Measurements from ENCODE around the gene EPG5.

The EPG5 gene

DNA sequence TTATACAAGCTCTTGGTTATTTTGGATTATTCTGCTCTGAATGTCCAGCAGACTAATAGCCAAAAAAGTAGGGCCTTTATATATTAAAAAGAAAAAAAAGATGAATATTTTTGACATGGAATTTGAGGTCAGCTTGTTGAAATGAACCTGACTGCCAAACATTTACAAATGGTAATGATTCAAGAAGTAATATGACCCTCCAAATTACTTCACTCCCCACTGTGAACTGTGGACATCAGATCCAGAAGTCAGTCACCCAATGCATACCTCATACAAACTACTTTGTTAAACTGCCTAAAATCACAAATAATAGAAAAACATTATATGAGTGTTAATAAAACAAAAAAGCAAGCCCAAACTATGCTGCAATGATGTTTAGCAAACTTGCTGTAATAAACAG is 10.0 kb downstream of the EPG5 start:
- TF ChIP-seq, protein P1, sequence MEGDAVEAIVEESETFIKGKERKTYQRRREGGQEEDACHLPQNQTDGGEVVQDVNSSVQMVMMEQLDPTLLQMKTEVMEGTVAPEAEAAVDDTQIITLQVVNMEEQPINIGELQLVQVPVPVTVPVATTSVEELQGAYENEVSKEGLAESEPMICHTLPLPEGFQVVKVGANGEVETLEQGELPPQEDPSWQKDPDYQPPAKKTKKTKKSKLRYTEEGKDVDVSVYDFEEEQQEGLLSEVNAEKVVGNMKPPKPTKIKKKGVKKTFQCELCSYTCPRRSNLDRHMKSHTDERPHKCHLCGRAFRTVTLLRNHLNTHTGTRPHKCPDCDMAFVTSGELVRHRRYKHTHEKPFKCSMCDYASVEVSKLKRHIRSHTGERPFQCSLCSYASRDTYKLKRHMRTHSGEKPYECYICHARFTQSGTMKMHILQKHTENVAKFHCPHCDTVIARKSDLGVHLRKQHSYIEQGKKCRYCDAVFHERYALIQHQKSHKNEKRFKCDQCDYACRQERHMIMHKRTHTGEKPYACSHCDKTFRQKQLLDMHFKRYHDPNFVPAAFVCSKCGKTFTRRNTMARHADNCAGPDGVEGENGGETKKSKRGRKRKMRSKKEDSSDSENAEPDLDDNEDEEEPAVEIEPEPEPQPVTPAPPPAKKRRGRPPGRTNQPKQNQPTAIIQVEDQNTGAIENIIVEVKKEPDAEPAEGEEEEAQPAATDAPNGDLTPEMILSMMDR (IDR thresholded peaks at IDR 0.05; ENCODE audit: low read depth, low read length): no peak
- peak; percentile 69 for DNase-seq (ENCODE audit: extremely low read depth, low read depth)

DNA sequence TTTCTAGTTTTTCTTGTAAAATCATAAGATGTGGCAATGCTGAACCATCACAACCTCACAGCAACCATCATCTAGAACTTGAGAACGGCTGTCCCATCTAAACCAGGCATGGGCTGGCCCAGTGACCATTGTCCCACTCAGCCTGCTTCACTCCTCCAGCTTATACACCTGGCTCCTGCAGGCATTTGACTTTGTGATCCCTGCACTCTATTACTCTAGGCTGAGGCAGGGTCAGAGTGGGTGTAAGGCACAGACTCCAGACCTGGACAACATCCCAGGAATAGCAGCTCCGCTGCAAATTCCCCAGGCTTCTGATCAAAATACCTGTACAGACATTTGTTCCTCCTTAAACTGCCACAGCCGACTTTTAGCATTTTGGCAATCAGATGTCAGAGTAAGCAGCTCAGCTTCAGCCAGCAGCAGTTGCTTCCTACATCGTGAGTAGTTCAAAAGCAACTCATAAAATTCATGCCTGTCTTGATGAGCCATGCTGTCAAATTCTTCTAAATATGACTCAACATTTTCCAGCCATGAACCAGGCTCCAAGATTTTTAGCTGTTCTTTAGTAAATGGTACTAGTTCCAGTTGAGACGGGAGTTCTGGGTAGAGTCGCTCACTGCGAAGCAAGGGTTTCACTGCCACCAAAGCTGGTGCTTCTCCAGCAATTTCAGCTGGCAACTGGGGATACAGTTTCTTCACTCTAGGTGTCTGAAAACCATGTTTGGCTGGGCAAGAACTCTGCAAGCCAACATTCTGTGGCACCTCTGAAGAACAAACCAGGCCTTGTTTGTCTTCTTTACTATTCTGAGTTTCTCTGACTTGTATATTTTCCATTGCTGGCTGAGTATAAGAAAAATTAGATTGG is 12.8 kb downstream of the EPG5 start:
- TF ChIP-seq, protein P1 (IDR thresholded peaks at IDR 0.05; ENCODE audit: low read depth, low read length): no peak
- DNase-seq (ENCODE audit: extremely low read depth, low read depth): peak; percentile 56

DNA sequence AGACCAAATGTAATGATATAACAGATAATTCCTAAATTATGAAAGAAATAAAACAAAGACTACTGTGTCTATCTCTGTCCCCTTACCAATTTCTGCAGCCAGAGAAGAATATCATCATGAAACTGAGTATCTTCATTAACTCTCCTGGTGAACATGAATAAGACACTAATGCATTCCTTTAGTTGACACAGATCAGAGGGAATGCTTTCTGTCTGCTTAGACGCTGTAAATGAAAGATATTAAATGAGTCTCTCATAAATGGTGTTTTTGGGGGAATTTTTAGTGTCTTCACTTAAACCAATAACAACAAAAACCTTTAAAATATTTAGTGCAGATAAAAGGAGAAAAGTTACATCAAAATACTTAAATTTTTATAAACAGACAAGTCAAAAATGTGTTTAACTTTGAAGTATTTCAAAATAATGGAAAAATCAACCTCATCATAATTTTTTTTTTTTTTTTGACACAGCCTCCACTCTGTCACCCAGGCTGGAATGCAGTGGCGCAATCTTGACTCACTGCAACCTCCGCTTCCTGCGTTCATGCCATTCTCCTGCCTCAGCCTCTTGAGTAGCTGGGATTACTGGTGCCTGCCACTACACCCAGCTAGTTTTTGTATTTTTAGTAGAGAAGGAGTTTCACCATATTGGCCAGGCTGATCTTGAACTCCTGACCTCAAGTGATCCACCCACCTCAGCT is 16.0 kb downstream of the EPG5 start:
- TF ChIP-seq, protein P1 (IDR thresholded peaks at IDR 0.05; ENCODE audit: low read depth, low read length): no peak
- peak; percentile 61 for DNase-seq (ENCODE audit: extremely low read depth, low read depth)

DNA sequence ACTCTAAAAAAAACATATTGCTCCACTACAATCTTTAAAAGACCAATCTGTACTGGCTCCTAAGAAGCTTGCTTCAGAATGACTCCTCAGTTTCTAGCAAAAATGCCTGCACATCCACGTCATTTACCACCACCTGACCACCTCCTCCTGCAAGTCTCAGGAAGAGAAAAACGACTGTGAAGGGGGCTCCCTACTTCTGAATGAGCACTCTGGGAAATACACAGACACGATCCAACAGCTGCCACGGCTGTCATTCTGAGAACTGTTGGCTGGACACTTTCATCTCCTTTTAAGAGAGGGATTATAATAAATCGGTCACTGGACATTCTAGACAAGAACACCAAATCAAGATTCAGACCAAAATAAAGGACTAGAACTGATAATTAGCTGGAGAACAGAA is 21.5 kb downstream of the EPG5 start:
- TF ChIP-seq, protein P1 (IDR thresholded peaks at IDR 0.05; ENCODE audit: low read depth, low read length): no peak

DNA sequence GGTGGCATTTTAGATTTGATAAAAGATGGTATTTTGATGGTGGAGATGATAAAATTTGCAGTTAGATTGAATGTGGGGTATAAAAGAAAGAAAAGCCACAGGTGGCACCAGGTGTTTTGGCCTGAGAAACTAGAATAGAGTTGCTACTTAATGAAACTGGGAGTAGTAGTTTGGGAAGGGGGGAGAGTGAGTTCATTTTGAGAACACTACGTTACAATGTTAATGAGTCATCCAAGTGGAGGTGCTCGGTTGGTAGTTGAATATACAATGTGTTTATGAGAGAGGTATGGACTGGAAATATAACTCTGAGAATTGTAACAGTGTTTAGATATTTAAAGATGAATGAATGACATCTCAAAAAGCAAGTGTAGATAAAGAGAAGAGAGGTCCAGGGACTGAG is 26.4 kb downstream of the EPG5 start:
- TF ChIP-seq, protein P1 (IDR thresholded peaks at IDR 0.05; ENCODE audit: low read depth, low read length): no peak
- no peak for DNase-seq (ENCODE audit: extremely low read depth, low read depth)

More for the DNA sequence above, 21.5 kb downstream of the EPG5 start:
- DNase-seq (ENCODE audit: extremely low read depth, low read depth): no peak

DNA sequence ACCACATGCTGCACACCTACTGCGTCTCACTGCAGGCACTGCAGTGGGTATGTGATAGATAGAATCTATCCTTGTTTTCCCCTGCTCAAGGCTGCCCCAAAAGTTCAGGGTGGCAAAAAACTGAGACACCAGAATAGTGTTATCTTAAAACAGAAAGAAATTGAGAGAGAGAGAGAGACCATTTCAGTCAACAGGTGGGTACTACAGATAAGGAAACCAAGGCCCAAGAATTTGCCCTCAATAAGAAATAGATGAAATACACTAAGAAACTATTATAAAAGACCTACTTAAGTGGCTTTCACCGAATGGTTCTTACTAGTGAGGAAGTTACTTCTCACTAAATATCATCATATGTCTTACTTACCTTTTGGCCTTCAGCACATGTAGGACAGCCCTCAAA is 27.9 kb downstream of the EPG5 start:
- no peak for DNase-seq (ENCODE audit: extremely low read depth, low read depth)
- TF ChIP-seq, protein P1 (IDR thresholded peaks at IDR 0.05; ENCODE audit: low read depth, low read length): no peak

DNA sequence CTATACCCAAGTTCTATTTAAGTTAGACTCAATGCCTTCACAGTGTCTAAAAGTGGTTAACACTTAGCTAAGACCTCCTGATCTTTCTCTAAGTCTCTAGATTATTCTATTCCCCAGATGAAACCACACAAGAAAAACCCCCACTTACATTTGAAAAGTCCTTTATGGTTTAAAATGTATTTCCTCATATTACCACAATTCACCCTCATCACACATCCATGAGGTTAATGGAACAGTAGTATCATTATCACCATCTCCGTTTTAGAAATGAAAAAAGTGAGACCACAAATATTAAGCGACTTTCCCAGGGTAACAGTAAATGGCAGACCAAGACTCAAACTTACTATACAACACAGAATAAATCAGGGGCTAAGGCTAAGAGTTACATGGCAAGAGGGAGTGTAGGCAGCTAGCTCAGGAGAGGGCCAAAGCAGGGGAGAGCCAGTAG is 28.6 kb downstream of the EPG5 start:
- no peak for DNase-seq (ENCODE audit: extremely low read depth, low read depth)

More for the DNA sequence above, 28.6 kb downstream of the EPG5 start:
- TF ChIP-seq, protein P1 (IDR thresholded peaks at IDR 0.05; ENCODE audit: low read depth, low read length): no peak
